ENCODE results near the gene TEKTIP1.

TEKTIP1 gene

DNA sequence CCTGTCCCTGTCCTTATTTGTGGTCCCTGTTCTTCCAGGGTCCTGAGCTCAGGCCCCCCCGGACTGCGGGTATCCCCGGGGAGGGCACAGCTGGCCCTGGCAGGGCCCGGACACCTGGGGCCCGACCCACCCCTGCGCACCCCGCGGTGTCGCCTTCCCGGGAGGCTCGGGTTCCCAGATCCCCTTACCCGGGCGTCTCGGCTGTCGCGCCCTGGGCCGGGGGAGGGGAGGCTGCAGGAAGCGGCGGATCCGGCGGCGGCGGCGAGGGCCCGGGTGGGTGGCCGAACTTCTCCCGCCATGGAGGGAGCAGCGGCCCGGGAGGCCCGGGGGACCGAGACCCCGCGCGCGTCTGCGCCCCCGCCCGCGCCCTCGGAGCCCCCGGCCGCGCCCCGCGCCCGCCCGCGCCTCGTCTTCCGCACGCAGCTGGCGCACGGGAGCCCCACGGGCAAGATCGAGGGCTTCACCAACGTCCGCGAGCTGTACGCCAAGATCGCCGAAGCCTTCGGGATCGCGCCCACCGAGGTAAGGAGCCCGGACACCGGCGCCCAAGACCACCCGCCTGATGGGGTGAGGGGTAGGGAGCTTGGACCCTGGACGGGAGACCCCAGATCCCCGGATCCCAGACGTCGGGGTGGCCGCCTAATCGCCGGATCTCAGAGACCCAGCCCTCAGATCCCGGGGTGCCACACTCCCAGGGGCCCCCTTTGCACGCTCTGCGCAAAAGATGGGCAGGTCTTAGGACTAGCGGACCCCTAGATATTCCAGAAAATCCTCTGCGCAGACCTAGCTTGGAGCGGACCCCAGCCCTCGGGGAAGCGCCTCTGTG, 46.5 kb downstream of the TEKTIP1 start, which contains the start of gene GIPC3:
TSS of gene GIPC3 (plus strand) at position 178 of the 826 bp plus-strand sequence. CDS start at position 298, 120 bp downstream.
- peaks cover 3 to 5% of the 10 kb centered on the region in 2 donors for H3K27me3 ChIP-seq (ENCODE audit: control insufficient read depth in 2 of 2, insufficient read depth in 2 of 2, low read length in 2 of 2)
- H3K9me3 ChIP-seq (ENCODE audit: control insufficient read depth in 2 of 2, low read length in 2 of 2): no peaks in the 10 kb centered on the region
- H3K4me3 ChIP-seq (ENCODE audit: low read length in 2 of 2): peak within 1 kb of the TSS; percentile 20 to 41
- peaks cover 0 to 4% of the 10 kb centered on the region in 2 donors for H3K4me1 ChIP-seq (ENCODE audit: control insufficient read depth in 2 of 2, insufficient read depth in 2 of 2, low read length in 2 of 2)
- H3K27ac ChIP-seq (ENCODE audit: low read depth in 2 of 2, low read length in 2 of 2): no peak within 1 kb of the TSS
- no peaks in the 10 kb centered on the region for H3K36me3 ChIP-seq (ENCODE audit: control insufficient read depth in 2 of 2, insufficient read depth in 2 of 2, low read length in 2 of 2)
- no peak within 1 kb of the TSS for H3K9ac ChIP-seq (ENCODE audit: low read depth in 1 of 2, low read length in 2 of 2)

GRCh38 chr19:3586127-3586626, 47.2 kb downstream of the TEKTIP1 start:
- Histone ChIP-seq H3K9ac (ENCODE audit: low read depth in 1 of 2, low read length in 2 of 2) (no peak overlapping the region), H3K27ac (ENCODE audit: low read depth in 2 of 2, low read length in 2 of 2) (no peak overlapping the region), H3K4me3 (ENCODE audit: low read length in 2 of 2) (peak overlapping the region; percentile 20 to 41), H3K9me3 (ENCODE audit: control insufficient read depth in 2 of 2, low read length in 2 of 2) (no peaks in the 10 kb centered on the region), H3K27me3 (ENCODE audit: control insufficient read depth in 2 of 2, insufficient read depth in 2 of 2, low read length in 2 of 2) (peaks cover 3 to 5% of the 10 kb centered on the region in 2 donors), H3K36me3 (ENCODE audit: control insufficient read depth in 2 of 2, insufficient read depth in 2 of 2, low read length in 2 of 2) (no peaks in the 10 kb centered on the region), H3K4me1 (ENCODE audit: control insufficient read depth in 2 of 2, insufficient read depth in 2 of 2, low read length in 2 of 2) (peaks cover 0 to 4% of the 10 kb centered on the region in 2 donors)

GRCh38 chr19:3586707-3587346, 47.9 kb downstream of the TEKTIP1 start:
- Histone ChIP-seq H3K27me3 (ENCODE audit: control insufficient read depth in 2 of 2, insufficient read depth in 2 of 2, low read length in 2 of 2) (peaks cover 3 to 5% of the 10 kb centered on the region in 2 donors), H3K4me1 (ENCODE audit: control insufficient read depth in 2 of 2, insufficient read depth in 2 of 2, low read length in 2 of 2) (peaks cover 0 to 4% of the 10 kb centered on the region in 2 donors), H3K36me3 (ENCODE audit: control insufficient read depth in 2 of 2, insufficient read depth in 2 of 2, low read length in 2 of 2) (no peaks in the 10 kb centered on the region), H3K27ac (ENCODE audit: low read depth in 2 of 2, low read length in 2 of 2) (no peak overlapping the region), H3K9ac (ENCODE audit: low read depth in 1 of 2, low read length in 2 of 2) (no peak overlapping the region), H3K9me3 (ENCODE audit: control insufficient read depth in 2 of 2, low read length in 2 of 2) (no peaks in the 10 kb centered on the region), H3K4me3 (ENCODE audit: low read length in 2 of 2) (no peak overlapping the region)

DNA sequence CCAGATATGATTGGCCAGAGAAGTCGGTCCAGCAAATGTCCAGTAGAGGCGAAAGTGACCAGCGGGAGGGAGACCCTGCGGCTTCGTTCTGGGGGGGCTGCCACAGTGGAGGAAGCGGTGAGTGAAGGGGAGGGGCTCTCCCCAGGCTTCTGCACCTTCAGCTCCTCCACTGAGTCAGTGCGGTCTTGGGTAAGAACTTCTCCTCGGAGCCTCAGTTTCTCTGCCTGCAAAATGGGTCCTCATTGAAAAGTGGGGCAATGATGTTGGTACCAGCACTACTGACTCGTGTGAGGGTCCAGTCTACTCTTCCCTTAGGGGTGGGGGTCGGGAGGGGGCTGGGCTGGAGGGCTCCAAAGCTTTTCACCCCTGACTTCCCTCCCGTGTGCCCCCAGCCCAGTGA, 50.5 kb downstream of the TEKTIP1 start:
- Histone ChIP-seq H3K9ac (ENCODE audit: low read depth in 1 of 2, low read length in 2 of 2) (no peak overlapping the region), H3K36me3 (ENCODE audit: control insufficient read depth in 2 of 2, insufficient read depth in 2 of 2, low read length in 2 of 2) (no peaks in the 10 kb centered on the region), H3K4me3 (ENCODE audit: low read length in 2 of 2) (no peak overlapping the region)

DNA sequence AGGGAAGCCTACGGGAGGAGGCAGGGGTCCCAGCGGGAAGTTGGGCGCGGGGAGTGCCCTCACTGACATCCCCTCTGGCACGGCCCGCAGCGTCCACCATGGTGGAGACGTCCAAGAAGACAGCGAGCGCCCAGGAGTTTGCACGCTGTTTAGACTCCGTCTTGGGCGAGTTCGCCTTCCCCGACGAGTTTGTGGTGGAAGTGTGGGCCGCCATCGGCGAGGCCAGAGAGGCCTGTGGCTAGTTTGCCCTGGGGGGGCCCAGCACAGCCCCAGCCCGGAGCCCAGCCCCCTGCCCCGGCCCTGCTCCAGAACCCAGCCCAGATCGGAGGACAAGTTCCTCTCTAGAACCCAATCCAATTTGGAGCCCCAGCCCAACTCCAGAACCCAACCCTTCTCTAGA, 51.0 kb downstream of the TEKTIP1 start:
- Histone ChIP-seq H3K9ac (ENCODE audit: low read depth in 1 of 2, low read length in 2 of 2) (no peak overlapping the region), H3K4me3 (ENCODE audit: low read length in 2 of 2) (no peak overlapping the region), H3K9me3 (ENCODE audit: control insufficient read depth in 2 of 2, low read length in 2 of 2) (no peaks in the 10 kb centered on the region), H3K36me3 (ENCODE audit: control insufficient read depth in 2 of 2, insufficient read depth in 2 of 2, low read length in 2 of 2) (no peaks in the 10 kb centered on the region), H3K27ac (ENCODE audit: low read depth in 2 of 2, low read length in 2 of 2) (no peak overlapping the region), H3K4me1 (ENCODE audit: control insufficient read depth in 2 of 2, insufficient read depth in 2 of 2, low read length in 2 of 2) (peaks cover 0 to 4% of the 10 kb centered on the region in 2 donors), H3K27me3 (ENCODE audit: control insufficient read depth in 2 of 2, insufficient read depth in 2 of 2, low read length in 2 of 2) (peaks cover 3 to 5% of the 10 kb centered on the region in 2 donors)

More for the DNA sequence above, 50.5 kb downstream of the TEKTIP1 start:
- peaks cover 3 to 5% of the 10 kb centered on the region in 2 donors for H3K27me3 ChIP-seq (ENCODE audit: control insufficient read depth in 2 of 2, insufficient read depth in 2 of 2, low read length in 2 of 2)
- H3K27ac ChIP-seq (ENCODE audit: low read depth in 2 of 2, low read length in 2 of 2): no peak overlapping the region
- H3K4me1 ChIP-seq (ENCODE audit: control insufficient read depth in 2 of 2, insufficient read depth in 2 of 2, low read length in 2 of 2): peaks cover 0 to 4% of the 10 kb centered on the region in 2 donors
- H3K9me3 ChIP-seq (ENCODE audit: control insufficient read depth in 2 of 2, low read length in 2 of 2): no peaks in the 10 kb centered on the region

- H3K27me3 ChIP-seq (ENCODE audit: control insufficient read depth in 2 of 2, insufficient read depth in 2 of 2, low read length in 2 of 2): no peaks in the 10 kb centered on the region
- H3K4me3 ChIP-seq (ENCODE audit: low read length in 2 of 2): no peak overlapping the region
- no peaks in the 10 kb centered on the region for H3K36me3 ChIP-seq (ENCODE audit: control insufficient read depth in 2 of 2, insufficient read depth in 2 of 2, low read length in 2 of 2)
- H3K27ac ChIP-seq (ENCODE audit: low read depth in 2 of 2, low read length in 2 of 2): no peak overlapping the region
- no peak overlapping the region for H3K9ac ChIP-seq (ENCODE audit: low read depth in 1 of 2, low read length in 2 of 2)
- no peaks in the 10 kb centered on the region for H3K4me1 ChIP-seq (ENCODE audit: control insufficient read depth in 2 of 2, insufficient read depth in 2 of 2, low read length in 2 of 2)
- no peaks in the 10 kb centered on the region for H3K9me3 ChIP-seq (ENCODE audit: control insufficient read depth in 2 of 2, low read length in 2 of 2)
These were observed 52.2 kb downstream of the TEKTIP1 start for GRCh38 chr19:3590991-3591659.

DNA sequence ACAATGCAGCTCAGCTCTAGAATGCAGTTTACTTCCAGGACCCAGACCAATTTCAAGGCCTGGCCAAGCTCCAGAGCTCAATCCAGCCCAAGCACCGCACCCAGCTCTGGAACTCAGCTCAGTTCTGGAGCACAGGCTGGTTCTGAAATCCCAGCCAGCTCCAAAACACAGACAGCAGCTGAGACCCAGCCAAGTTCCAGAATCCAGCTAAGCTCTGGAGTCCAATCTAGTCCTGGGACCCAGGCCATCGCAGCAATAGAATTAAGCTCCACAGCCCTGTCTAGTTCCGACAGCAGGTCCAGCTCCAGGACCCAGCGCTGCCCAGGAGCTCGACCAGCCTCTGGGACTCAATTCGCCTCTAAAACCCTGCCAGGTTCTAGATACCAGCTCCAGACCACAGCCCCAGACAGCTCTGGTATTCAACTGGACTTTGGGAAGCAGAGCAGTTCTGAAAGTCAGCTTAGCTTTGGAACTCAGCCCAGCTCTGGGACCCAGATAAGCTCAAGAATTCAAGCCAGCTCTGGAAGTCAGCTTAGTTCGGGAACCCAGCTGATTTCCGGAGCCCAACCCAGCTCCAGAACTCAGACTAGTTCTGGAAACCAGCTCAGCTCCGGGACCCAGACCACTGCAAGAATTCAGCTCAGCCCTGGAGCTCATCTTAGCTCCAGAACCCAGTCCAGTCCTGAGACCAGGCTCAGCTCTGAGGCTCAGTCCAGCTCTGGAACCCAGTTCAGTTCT, 53.1 kb downstream of the TEKTIP1 start:
- Histone ChIP-seq H3K27ac (ENCODE audit: low read depth in 2 of 2, low read length in 2 of 2) (no peak overlapping the region), H3K36me3 (ENCODE audit: control insufficient read depth in 2 of 2, insufficient read depth in 2 of 2, low read length in 2 of 2) (no peaks in the 10 kb centered on the region), H3K4me3 (ENCODE audit: low read length in 2 of 2) (no peak overlapping the region), H3K27me3 (ENCODE audit: control insufficient read depth in 2 of 2, insufficient read depth in 2 of 2, low read length in 2 of 2) (no peaks in the 10 kb centered on the region), H3K9me3 (ENCODE audit: control insufficient read depth in 2 of 2, low read length in 2 of 2) (no peaks in the 10 kb centered on the region), H3K9ac (ENCODE audit: low read depth in 1 of 2, low read length in 2 of 2) (no peak overlapping the region), H3K4me1 (ENCODE audit: control insufficient read depth in 2 of 2, insufficient read depth in 2 of 2, low read length in 2 of 2) (no peaks in the 10 kb centered on the region)

DNA sequence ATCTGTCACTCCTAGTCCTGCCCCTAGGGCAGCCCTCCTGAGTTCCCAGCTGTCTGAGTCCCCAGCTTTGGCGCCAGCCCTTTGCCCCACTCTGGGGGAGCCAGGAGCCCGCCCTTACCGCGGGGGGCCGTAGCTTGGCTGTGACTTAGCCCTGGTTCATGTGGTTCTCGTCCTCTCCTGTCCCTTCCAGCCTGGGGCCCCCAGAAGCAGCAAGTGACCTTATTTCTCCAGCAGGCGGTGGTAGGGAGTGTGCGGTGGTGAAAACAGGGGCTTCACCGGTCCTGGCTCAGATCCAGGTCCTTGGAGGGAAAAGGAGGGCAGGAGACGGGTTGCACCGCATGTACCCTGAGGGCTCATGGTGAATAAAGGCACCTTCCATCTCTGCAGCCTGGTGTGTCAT, 54.2 kb downstream of the TEKTIP1 start:
- Histone ChIP-seq H3K36me3 (ENCODE audit: control insufficient read depth in 2 of 2, insufficient read depth in 2 of 2, low read length in 2 of 2) (no peaks in the 10 kb centered on the region), H3K4me1 (ENCODE audit: control insufficient read depth in 2 of 2, insufficient read depth in 2 of 2, low read length in 2 of 2) (no peaks in the 10 kb centered on the region), H3K27ac (ENCODE audit: low read depth in 2 of 2, low read length in 2 of 2) (no peak overlapping the region), H3K9me3 (ENCODE audit: control insufficient read depth in 2 of 2, low read length in 2 of 2) (no peaks in the 10 kb centered on the region), H3K27me3 (ENCODE audit: control insufficient read depth in 2 of 2, insufficient read depth in 2 of 2, low read length in 2 of 2) (peaks cover 0 to 2% of the 10 kb centered on the region in 2 donors), H3K9ac (ENCODE audit: low read depth in 1 of 2, low read length in 2 of 2) (no peak overlapping the region), H3K4me3 (ENCODE audit: low read length in 2 of 2) (no peak overlapping the region)
